GM12864 (cell line): ENCODE measurements around the gene LSM7.

Source experiments
- DNase-seq: peaks from one replicate; pipeline ENCODE4 v3.0.0-alpha.2; 2011; ENCODE audit warnings: low read depth
- H3K4me3 ChIP-seq: 2 replicates; pipeline ENCODE4 v1.5.1; 2011; ENCODE audit warnings: mild to moderate bottlenecking, low read depth, low read length, control low read depth
- CTCF ChIP-seq: IDR thresholded peaks from 2 replicates; pipeline ENCODE4 v1.5.1; 2011; ENCODE audit warnings: low read depth, mild to moderate bottlenecking, moderate library complexity, low read length, control low read depth, inconsistent platforms; ENCODE audit errors: missing control alignments

LSM7 gene

DNA sequence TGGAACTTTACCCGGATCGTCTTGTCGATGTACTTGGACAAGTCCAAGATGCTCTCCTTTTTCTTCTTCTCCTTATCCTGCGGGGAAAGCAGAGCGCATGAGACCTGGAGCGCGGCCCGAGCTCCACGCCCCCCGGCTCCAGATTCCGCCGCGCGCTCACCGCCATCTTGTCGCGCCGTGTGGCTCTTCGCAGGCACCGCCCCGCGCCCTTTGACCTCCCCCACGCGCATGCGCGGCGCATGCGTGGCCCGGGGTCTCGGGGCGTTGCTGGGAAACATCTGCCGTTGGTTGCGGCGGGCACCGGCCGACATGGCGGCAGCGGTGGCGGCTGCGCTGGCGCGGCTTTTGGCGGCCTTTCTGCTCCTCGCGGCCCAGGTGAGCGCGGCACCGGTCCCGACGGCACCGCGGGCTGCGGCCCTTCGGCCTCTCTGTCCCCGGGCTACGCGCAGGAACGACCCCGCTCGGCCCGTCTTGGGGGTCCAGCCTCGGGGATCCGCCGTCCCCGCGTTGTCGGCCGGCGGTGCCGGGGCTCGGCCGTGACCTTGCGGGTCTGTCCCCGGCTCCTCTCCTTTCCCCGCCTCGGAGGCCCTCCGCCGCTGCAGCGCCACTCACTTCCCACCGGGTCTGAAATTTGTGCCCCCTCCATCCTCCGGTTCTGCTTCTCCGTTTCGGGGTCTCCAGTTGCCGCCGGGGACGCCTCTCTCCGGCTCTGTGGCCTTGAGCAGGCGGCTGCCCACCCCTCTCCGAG is at the start of gene LSM7, which contains the start of gene SPPL2B:
LSM7 (minus strand) TSS at position 186 of the 748 bp plus-strand sequence; CDS start at position 166, 20 bp downstream.
SPPL2B (plus strand) TSS at position 284 of the 748 bp plus-strand sequence; CDS start at position 310, 26 bp downstream.
- no peak for TF ChIP-seq CTCF
- peak; percentile 50 for DNase-seq
- peak within 1 kb of the TSS; percentile 98 for H3K4me3 ChIP-seq

DNA sequence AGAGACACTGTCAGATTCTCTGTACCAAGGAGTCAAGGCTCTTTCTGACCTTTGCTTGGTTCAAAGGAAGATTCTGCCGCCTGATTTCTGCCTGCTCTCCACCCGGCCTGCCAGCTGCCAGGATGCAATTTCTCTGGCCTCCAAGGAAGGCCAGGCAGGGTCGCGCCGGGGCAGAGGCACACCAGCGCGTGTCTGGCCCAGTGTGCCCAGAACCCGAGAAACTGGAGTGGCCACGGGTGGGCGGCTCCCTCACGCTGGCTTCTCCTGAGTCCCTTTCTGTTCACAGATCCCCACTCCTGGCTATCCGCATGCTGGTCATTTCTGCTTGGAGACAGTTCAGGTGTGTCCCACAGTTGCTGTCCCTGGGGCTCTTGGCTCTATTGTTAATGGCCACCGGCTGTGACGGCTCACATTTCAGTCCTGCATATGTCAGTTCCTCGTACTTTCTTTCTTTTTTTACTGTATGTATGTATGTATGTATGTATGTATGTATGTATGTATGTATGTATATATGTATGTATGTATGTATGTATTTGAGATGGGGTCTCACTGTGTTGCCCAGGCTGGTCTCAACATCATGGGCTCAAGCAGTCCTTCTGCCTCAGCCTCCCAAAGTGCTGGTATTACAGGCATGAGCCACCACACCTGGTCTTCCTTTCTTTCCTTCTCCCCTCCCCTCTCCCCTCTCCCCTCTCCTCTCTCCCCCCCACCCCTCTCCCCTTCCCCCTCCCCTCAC is 48.6 kb upstream of the LSM7 start:
- no peak for DNase-seq
- no peak overlapping the region for H3K4me3 ChIP-seq
- TF ChIP-seq CTCF: no peak

- no peak overlapping the region for H3K4me3 ChIP-seq
- no peak for TF ChIP-seq CTCF
- no peak for DNase-seq
Observed at GRCh38 chr19:2375353-2376121, 47.2 kb upstream of the LSM7 start.

- no peak for TF ChIP-seq CTCF
- DNase-seq: no peak
- H3K4me3 ChIP-seq: no peak overlapping the region
Observed at GRCh38 chr19:2374808-2375207, 46.4 kb upstream of the LSM7 start.

GRCh38 chr19:2372076-2372612 is 43.8 kb upstream of the LSM7 start:
- no peak for TF ChIP-seq CTCF
- no peak overlapping the region for H3K4me3 ChIP-seq
- no peak for DNase-seq

DNA sequence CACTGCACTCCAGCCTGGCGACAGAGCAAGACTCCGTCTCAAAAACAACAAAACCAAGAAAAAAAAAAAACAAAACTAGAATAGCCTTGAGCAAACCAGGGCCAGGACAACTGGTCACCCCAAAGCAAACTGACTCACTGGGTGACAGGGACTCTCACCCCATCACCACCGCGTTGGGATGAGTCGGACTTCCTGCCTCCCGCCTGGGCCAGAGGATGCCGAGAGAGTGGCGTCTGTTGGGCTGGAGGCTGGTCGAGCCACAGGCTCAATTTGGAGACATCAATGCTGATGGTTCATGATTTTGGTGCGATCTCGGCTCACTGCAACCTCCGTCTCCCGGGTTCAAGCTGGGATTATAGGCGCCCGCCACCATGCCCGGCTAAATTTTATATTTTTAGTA is 43.3 kb upstream of the LSM7 start:
- no peak overlapping the region for H3K4me3 ChIP-seq
- DNase-seq: no peak
- TF ChIP-seq CTCF: no peak
